Measurements from ENCODE around the gene NXN.

GRCh38 chr17:888998-889441 lies 90.6 kb downstream of the NXN start:
- TF ChIP-seq CTCF (IDR thresholded peaks at IDR 0.05) (no peak), POLR2A (IDR thresholded peaks at IDR 0.05) (no peak), EP300 (IDR thresholded peaks at IDR 0.05) (no peak)

All from upper lobe of left lung (tissue), 4 donors.